HFF-Myc (cell line): Measurements from ENCODE around the gene HS3ST4.

Source experiments
- DNase-seq: peaks from one replicate; pipeline ENCODE4 v3.0.0-alpha.2; 2011; ENCODE audit warnings: low read depth; ENCODE audit errors: extremely low read depth
- H3K4me3 ChIP-seq: replicated peaks from 2 replicates; pipeline ENCODE4 v1.5.1; 2011; ENCODE audit warnings: low read depth, mild to moderate bottlenecking, control low read depth, low read length
- TF ChIP-seq, protein P1 (sequence below): IDR thresholded peaks from 2 replicates; pipeline ENCODE4 v1.5.1; 2012; ENCODE audit warnings: mild to moderate bottlenecking, low read depth, low read length, control low read depth; ENCODE audit errors: missing control alignments

HS3ST4 gene

DNA sequence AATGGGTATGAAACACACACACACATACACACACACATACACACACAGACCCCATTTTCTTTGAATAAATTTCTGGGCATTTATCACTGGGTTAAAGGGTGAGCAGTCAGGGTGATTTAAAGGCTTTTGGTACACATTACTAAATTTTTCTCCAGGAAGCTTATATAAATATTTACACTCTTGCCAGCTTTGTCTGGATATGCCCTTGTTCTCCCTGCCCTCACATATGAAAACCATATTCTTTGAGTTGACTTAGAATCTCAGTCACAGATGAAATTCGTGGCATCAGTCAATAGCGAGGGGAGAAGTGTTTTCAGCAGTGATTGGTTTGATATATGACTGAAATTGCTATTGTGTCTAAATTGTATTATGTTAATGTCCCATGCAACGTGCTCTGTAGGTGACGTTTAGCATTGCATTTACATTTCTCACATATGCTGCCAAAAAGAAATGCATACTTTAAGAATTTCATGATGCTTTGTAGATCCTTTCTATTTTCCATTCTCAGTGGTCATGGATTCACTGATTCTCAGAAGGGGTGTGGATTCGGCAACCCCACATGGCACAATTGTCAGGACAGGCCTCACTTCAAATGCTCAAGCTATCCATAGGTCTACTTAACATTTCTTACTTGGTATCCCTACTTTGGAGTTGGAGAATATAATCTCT is 34.8 kb downstream of the HS3ST4 start:
- H3K4me3 ChIP-seq = no peak overlapping the region
- TF ChIP-seq, protein P1, sequence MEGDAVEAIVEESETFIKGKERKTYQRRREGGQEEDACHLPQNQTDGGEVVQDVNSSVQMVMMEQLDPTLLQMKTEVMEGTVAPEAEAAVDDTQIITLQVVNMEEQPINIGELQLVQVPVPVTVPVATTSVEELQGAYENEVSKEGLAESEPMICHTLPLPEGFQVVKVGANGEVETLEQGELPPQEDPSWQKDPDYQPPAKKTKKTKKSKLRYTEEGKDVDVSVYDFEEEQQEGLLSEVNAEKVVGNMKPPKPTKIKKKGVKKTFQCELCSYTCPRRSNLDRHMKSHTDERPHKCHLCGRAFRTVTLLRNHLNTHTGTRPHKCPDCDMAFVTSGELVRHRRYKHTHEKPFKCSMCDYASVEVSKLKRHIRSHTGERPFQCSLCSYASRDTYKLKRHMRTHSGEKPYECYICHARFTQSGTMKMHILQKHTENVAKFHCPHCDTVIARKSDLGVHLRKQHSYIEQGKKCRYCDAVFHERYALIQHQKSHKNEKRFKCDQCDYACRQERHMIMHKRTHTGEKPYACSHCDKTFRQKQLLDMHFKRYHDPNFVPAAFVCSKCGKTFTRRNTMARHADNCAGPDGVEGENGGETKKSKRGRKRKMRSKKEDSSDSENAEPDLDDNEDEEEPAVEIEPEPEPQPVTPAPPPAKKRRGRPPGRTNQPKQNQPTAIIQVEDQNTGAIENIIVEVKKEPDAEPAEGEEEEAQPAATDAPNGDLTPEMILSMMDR = no peak
- DNase-seq = no peak

- TF ChIP-seq, protein P1 = no peak
- no peak for DNase-seq
Observed at GRCh38 chr16:25729188-25729915, 37.6 kb downstream of the HS3ST4 start.

GRCh38 chr16:25730396-25730795 is 38.6 kb downstream of the HS3ST4 start:
- H3K4me3 ChIP-seq = no peak overlapping the region
- DNase-seq = no peak
- TF ChIP-seq, protein P1 = no peak

More at GRCh38 chr16:25729188-25729915, 37.6 kb downstream of the HS3ST4 start:
- H3K4me3 ChIP-seq = no peak overlapping the region

DNA sequence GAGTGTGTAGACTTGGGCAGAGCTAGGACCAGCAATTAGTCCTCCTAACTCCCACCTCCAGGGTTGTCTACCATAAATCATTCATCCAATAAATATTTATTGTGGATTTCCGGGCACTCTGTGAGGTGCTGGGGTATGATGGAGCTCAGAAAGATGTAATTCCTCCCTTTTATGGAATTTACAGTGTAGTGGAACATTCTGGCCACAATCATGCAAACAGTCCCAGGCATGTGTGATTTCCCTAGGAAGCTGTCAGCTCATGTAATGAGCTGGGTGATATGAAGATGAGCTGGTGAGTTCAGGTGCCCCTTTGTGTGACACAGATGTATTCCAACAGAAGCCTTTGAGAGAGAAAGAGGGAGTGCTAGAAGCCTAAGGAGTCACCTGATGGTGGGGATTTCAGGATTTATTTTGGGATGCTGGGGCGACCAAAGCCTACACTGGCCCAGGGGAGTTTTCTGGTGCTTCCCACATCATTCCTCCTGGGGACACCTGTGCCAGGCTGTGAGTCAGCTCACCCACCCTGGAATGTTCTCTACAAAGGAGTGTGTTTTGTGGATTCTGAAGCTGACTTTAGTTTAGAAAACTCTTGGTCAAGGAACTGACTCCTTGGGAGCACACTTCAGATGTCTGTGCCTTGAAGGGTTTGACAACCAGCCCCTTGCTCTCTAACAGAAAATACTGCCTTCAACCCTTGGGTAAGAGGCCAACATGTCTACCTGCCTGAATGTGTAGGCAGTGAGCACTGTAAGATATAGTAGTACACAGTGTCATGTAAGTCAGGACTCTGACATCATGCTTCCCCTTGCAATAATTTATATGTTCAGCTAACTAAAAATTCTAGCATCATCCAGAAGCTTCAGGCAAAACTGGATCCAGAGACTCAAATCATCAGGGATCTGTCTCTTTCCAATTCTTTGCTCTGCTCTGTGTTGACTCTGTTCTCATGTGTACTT is 42.9 kb downstream of the HS3ST4 start:
- no peak for DNase-seq
- H3K4me3 ChIP-seq = no peak overlapping the region
- TF ChIP-seq, protein P1 = no peak

DNA sequence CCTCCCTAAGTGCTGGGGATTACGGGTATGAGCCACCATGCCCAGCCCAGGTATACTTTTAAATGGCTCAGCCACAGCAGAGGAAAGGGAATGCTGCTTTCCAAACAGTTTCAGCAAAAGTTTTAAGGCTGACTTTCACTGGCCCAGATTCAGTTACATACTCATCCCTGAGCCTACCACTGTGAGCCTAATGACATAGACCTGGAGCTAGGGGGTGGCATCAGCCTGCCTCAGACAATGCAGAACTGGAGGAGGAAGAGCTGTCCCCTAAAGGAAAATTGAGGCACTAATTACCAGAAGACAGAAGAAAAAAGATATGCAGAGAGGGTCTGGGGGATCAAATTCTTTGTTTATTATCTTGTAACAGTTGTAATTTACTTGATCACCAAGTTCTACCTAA is 43.9 kb downstream of the HS3ST4 start:
- H3K4me3 ChIP-seq = no peak overlapping the region
- no peak for DNase-seq
- TF ChIP-seq, protein P1 = no peak

DNA sequence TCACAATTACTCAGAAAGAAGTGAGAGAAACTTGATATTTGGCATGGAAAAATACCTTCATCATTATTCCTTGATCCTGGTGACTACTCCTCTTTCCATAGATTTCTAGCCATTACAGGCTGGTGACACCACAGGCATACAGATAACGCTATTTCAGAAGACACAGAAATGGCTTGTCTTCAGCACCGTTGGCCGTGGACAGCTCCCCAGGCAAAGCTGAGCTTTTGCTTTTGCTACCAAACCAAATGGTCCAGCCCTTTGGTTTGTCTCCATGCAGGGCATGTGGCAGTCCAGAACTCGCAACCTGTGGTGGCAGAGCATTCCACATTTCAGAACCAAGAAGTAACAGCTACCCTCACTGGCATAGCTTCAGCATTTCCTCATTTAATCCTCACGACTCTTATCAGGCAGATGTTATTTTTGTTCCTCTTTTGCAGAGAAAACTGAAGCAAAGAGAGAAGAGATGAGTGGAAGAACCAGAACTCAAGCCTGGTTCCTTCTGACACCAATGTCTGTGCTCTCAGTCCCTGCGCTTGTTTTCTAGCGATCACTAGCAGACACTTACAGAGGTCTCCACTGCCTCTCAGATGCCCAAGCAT is 55.5 kb downstream of the HS3ST4 start:
- H3K4me3 ChIP-seq = no peak overlapping the region
- TF ChIP-seq, protein P1 = no peak
- no peak for DNase-seq
